ENCODE results near the gene ATAD3A. TPM values are rescaled to one million over a fixed set of nuclear protein-coding genes. Genes with fewer than 3 reads are reported as not detected.

The ATAD3A gene
- total and polyA plus RNA-seq, 9 of the 15 experiments (the other 6 are each of a cell fraction or from before 2014, with no cell fraction given) = 0.10 to 173 (median 36.7) TPM

GRCh38 chr1:1553821-1554494 is 42.0 kb downstream of the ATAD3A start:
- no TSS peak for BruUV-seq (replicated peaks)
- H2AFZ ChIP-seq (ENCODE audit: low read depth, low read length) = no peak overlapping the region
- no peak for FAIRE-seq
- H3K27me3 ChIP-seq (ENCODE audit: control insufficient read depth in 2 of 2, insufficient read depth in 2 of 2, low read length in 2 of 2) = no peaks in the 10 kb centered on the region
- CTCF ChIA-PET (ENCODE audit: low intra/inter-chr PET ratio) = no interaction called here
- TF ChIP-seq POLR2AphosphoS5 (IDR thresholded peaks at IDR 0.05; ENCODE audit: control insufficient read depth, insufficient read depth, low read depth, low read length) (0 out of 2 replicates have a peak, but pooled peaks have one; percentile 5), POLR2G (IDR thresholded peaks at IDR 0.05; ENCODE audit: low read depth, low read length) (peak; percentile 68), KAT2B (IDR thresholded peaks at IDR 0.05; ENCODE audit: low read depth, low read length) (no peak)
- H3K9me1 ChIP-seq (ENCODE audit: control insufficient read depth, insufficient read depth, low read length) = peaks cover 10% of the 10 kb centered on the region
- 94% methylated on average over 35 of the region's 35 CpGs for WGBS (ENCODE audit: insufficient coverage, low coverage, missing lambda C conversion rate)
- H3K4me3 ChIP-seq = no peak overlapping the region
- H4K20me1 ChIP-seq (replicated peaks; ENCODE audit: control insufficient read depth, insufficient read depth, low read length) = peaks cover 30% of the 10 kb centered on the region; the same call in 1 of the 2 replicates
- no peaks in the 10 kb centered on the region; the same call in 1 of the 2 replicates for H3K9me3 ChIP-seq (replicated peaks; ENCODE audit: control insufficient read depth, insufficient read depth, low read depth, low read length)
- ATAC-seq = no peak
- in situ Hi-C loops (cut with MboI) = no loop called here
- peaks cover 0 to 38% of the 10 kb centered on the region in 2 experiments; a peak in 3 of 5 replicates for H3K4me1 ChIP-seq (replicated peaks in 1 of 2; ENCODE audit: control insufficient read depth in 2 of 2, insufficient read depth in 2 of 2, low read length in 2 of 2)
- H3K9ac ChIP-seq (ENCODE audit: insufficient read depth in 1 of 2, low read depth in 2 of 2, low read length in 2 of 2) = no peak overlapping the region
- H3K27ac ChIP-seq (ENCODE audit: extremely low read depth, low read depth, low read length) = no peak overlapping the region
- H3K4me2 ChIP-seq (ENCODE audit: insufficient read depth, low read length) = no peak overlapping the region
- intact Hi-C loops (cut with micrococcal nuclease) = no loop called here
- peaks cover 49% of the 10 kb centered on the region for H3K79me2 ChIP-seq (ENCODE audit: control insufficient read depth, insufficient read depth, low read length)
- peaks cover 50% of the 10 kb centered on the region; the same call in 2 of the 3 replicates for H3K36me3 ChIP-seq (ENCODE audit: control insufficient read depth, insufficient read depth, low read length)
- POLR2A ChIA-PET = interaction anchor here (0.6 to 2.9 kb wide), 7 partner anchors 12 to 60 kb away, joined by 3 to 14 read pairs (median 3); no protein-coding TSS in a partner anchor
- no peak for DNase-seq (ENCODE audit: extremely low read depth in 1 of 4, low spot score in 3 of 4)

GRCh38 chr1:1554550-1554925 is 42.6 kb downstream of the ATAD3A start:
- FAIRE-seq = no peak
- POLR2A ChIA-PET = interaction anchor here (0.6 to 5.0 kb wide), 6 partner anchors 9 to 59 kb away, joined by 3 to 36 read pairs (median 6); no protein-coding TSS in a partner anchor
- TF ChIP-seq RB1 (IDR thresholded peaks at IDR 0.05; ENCODE audit: low read depth) (no peak), ZNF408 (CRISPR knock-in tag; IDR thresholded peaks at IDR 0.05; ENCODE audit: low read depth) (no peak), AFF1 (IDR thresholded peaks at IDR 0.05; ENCODE audit: low read depth in 1 of 2, partially characterized antibody in 2 of 2) (no peak), SUPT5H (IDR thresholded peaks at IDR 0.05) (peak; percentile 43; the same call in 1 of the 2 replicates), ZNF282 (CRISPR knock-in tag; IDR thresholded peaks at IDR 0.05) (0 out of 2 replicates have a peak, but pooled peaks have one; percentile 25), GABPB1 (CRISPR knock-in tag; IDR thresholded peaks at IDR 0.05) (no peak)

More at GRCh38 chr1:1554550-1554925, 42.6 kb downstream of the ATAD3A start:
- in situ Hi-C loops (cut with MboI) (no loop called here), intact Hi-C loops (cut with micrococcal nuclease) (no loop called here)
- Histone ChIP-seq H3K9ac (ENCODE audit: insufficient read depth in 1 of 2, low read depth in 2 of 2, low read length in 2 of 2) (peak overlapping the region in 1 of 2 experiments; percentile 46; a peak in 1 of 4 replicates), H3K9me3 (replicated peaks; ENCODE audit: control insufficient read depth, insufficient read depth, low read depth, low read length) (no peaks in the 10 kb centered on the region; the same call in 1 of the 2 replicates), H3K4me2 (ENCODE audit: insufficient read depth, low read length) (no peak overlapping the region), H3K27ac (ENCODE audit: extremely low read depth, low read depth, low read length) (no peak overlapping the region), H3K9me1 (ENCODE audit: control insufficient read depth, insufficient read depth, low read length) (peaks cover 10% of the 10 kb centered on the region), H3K4me1 (replicated peaks in 1 of 2; ENCODE audit: control insufficient read depth in 2 of 2, insufficient read depth in 2 of 2, low read length in 2 of 2) (peaks cover 0 to 38% of the 10 kb centered on the region in 2 experiments; a peak in 3 of 5 replicates), H4K20me1 (replicated peaks; ENCODE audit: control insufficient read depth, insufficient read depth, low read length) (peaks cover 30% of the 10 kb centered on the region; the same call in 1 of the 2 replicates), H3K4me3 (no peak overlapping the region), H3K27me3 (ENCODE audit: control insufficient read depth in 2 of 2, insufficient read depth in 2 of 2, low read length in 2 of 2) (no peaks in the 10 kb centered on the region), H3K36me3 (ENCODE audit: control insufficient read depth, insufficient read depth, low read length) (peaks cover 55% of the 10 kb centered on the region; the same call in 2 of the 3 replicates), H2AFZ (ENCODE audit: low read depth, low read length) (no peak overlapping the region), H3K79me2 (ENCODE audit: control insufficient read depth, insufficient read depth, low read length) (peaks cover 54% of the 10 kb centered on the region)
- WGBS (ENCODE audit: insufficient coverage, low coverage, missing lambda C conversion rate) = 90% methylated on average over 13 of the region's 13 CpGs
- BruUV-seq (replicated peaks) = no TSS peak
- DNase-seq (ENCODE audit: extremely low read depth in 1 of 4, low spot score in 3 of 4) (no peak), ATAC-seq (no peak)
- CTCF ChIA-PET (ENCODE audit: low intra/inter-chr PET ratio) = no interaction called here

Measured in K562 (cell line).